GM13977 (cell line): ENCODE data around the gene GRK6.

Experiments used
- DNase-seq: peaks from one replicate; pipeline ENCODE4 v3.0.0; 2012; ENCODE audit warnings: low spot score
- in situ Hi-C: fragments of 300-500 bp; cut with MboI; formaldehyde crosslinking; loops from one replicate; pipeline ENCODE4 v1.12.0; 2022; ENCODE audit warnings: low sequenced_read_pairs, low pct_unique_long_range_greater_than_20kb, mixed read lengths, inconsistent platforms; ENCODE audit not compliant: unreplicated experiment
- TF ChIP-seq, protein P1 (sequence below): IDR thresholded peaks from 2 replicates; pipeline ENCODE4 v1.5.1; 2012; ENCODE audit warnings: mild to moderate bottlenecking, control low read depth; ENCODE audit not compliant: insufficient read depth; ENCODE audit errors: extremely low read depth, missing control alignments

The GRK6 gene

DNA sequence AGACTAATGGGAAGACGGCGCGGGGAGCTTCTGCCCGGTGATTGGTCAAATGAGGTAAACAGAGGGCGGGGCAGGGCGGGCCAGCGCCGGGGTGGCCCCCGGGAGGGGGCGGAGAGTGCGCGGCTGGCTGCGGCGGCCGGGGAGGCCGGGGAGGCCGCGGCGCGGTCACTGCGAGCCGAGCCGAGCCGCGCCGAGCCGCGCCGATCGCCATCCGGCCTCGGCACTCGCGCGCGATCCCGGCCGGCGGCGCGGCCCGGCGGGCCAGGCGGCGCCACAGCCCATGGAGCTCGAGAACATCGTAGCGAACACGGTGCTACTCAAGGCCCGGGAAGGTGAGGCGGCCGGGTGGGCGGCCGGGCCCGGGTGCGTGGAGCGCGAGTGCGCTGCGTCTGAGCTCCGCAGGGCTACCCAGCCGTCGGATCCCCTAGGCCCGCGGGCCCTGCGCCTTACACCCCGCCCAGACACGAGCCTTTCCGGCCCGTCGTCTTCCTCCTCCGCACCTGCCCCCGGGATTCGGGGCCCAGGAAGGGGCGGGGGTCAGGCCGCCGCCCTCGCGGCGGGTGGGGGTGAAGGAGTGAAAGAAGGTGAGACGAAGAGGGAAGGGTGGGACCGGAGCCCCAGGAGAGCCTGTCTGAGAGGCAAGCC lies at the start of gene GRK6:
Gene GRK6, plus strand, starts transcription at position 111 of the 645 bp plus-strand sequence. Its CDS starts 170 bp downstream, at position 281.
- in situ Hi-C loops: no loop called here
- TF ChIP-seq, protein P1, sequence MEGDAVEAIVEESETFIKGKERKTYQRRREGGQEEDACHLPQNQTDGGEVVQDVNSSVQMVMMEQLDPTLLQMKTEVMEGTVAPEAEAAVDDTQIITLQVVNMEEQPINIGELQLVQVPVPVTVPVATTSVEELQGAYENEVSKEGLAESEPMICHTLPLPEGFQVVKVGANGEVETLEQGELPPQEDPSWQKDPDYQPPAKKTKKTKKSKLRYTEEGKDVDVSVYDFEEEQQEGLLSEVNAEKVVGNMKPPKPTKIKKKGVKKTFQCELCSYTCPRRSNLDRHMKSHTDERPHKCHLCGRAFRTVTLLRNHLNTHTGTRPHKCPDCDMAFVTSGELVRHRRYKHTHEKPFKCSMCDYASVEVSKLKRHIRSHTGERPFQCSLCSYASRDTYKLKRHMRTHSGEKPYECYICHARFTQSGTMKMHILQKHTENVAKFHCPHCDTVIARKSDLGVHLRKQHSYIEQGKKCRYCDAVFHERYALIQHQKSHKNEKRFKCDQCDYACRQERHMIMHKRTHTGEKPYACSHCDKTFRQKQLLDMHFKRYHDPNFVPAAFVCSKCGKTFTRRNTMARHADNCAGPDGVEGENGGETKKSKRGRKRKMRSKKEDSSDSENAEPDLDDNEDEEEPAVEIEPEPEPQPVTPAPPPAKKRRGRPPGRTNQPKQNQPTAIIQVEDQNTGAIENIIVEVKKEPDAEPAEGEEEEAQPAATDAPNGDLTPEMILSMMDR: no peak
- DNase-seq: peak; percentile 57

DNA sequence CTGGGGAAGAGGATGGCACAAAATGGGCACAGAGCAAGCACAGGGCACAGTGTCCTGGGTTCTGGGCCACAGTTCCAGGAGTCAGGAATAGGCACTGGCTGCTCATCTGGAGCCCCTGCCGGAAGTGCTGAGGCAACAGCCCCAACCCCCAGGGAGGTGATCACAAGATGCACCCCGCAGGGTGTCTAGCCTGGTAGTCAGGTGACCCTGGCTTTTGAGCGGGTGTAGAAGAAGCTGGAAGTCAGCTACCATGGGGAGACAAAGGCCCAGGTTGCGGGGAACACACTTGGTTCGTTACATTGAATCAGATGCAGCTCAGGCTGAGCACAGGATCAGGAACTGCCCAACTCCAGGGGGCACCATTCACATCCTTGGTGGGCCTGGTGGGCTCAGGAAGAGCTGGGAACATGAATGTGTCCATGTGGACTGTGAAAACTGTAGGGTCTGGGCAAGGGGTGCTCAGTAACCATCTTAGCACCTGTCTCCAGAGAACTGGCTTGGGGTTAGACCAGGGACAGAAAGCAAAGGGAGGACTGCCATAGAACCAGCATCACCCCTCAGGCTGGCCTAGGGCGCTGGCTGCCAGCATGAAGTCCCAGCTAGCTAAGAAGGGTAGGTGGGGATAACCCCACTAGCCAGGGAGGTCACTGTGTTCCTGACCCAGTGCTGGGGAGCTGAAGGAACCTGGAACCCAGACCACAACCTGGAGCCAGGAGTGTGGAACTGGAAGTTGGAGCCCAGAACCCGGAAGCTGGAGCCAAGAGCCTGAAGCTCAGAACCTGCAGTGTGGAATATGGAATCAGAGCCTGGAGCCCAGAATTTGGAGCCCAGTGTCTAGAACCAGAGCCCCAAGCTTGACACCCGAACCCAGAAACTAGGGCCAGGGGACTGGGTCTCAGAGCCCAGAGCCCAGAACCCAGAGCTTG lies 48.4 kb upstream of the GRK6 start:
- no peak for DNase-seq
- TF ChIP-seq, protein P1: no peak
- in situ Hi-C loops: no loop called here

DNA sequence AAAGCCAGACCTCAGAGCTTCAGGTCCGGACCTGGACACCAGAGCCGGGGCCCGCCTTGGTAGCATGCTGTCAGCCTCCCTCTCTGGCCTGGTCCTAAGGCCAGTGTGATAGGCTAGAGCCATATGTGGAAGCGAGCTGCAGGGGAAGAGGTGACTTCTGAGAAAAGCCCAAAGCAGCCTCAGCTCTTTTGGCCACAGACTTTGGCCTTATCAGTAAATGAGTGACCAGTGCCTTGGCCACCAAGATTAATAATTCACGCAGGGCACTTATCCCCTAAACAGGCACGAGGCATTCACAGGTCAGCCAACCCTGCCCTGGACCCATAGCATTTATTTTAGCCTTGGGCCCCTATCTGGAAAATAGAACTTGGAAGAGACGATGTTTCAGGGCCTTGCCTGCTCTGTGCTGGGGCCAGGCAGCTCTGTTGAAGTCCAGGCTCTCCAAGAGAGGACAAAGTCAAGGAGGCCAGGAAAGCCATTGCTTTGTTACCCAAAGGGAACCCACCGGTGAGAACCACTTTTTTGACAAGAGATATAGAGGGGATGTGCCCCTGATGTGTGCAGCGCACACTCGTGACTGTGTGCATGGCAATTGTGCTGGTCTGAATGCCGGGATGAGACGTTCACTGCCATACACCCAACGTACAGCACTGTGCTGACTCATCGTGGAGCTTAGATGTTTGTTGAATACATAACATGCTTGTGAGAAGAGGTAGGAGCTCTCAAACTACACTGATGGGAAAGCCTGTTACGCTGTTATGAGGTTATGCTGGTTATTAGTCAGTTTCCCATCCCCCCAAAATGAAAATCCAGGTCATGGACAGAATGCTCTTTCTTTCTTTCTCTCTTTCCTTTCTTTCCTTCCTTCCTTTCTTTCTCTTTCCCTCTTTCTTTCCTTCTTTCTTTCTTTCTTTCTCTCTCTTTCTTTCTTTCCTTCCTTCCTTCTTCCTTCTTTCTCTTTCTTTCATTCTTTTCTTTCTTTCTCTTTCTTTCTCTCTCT lies 47.3 kb upstream of the GRK6 start:
- DNase-seq: peak; percentile 80
- in situ Hi-C loops: no loop called here
- TF ChIP-seq, protein P1: no peak

DNA sequence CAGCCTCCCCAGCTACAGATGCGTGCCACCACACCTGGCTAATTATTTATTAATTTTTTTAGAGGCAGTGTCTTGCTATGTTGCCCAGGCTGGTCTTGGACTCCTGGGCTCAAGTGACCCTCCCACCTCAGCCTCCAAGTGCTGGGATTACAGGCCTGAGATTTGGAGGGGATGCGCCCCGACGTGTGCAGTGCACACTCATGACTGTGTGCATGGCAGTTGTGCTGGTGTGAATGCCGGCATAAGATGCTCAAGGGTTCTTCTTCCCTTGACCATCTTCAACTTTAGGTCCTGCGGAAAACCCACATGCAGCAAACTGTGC lies 45.7 kb upstream of the GRK6 start:
- in situ Hi-C loops: no loop called here
- TF ChIP-seq, protein P1: no peak
- DNase-seq: no peak

DNA sequence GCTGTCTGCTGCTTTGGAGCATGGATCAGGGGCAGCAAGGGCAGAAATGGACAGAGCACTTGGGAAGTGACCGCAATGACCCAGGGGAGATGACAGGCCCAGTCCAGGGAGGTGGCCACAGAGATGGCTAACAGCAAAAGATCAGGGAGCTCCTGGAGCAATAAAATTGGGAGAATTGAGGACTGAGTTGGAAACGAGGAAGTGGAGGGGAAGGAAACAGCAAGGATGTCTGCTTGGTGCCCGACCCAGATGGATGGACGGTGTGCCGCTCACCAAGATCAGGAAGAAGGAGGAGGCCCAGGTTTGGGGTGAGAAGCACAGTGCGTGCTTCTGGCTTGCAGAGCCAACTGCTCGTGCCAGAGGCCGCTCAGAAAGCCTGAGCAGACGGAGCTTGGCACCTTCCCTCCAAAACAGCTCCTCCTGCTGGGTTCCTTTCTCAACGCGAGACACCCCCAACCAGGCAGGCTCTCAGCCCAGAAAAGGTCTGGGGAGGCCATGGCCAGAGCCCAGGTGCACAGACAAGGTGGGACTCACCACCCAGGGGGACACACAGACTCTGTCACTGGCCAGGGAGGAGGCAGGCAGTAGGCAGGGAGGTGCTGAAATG lies 44.0 kb upstream of the GRK6 start:
- DNase-seq: no peak
- in situ Hi-C loops: no loop called here
- TF ChIP-seq, protein P1: peak; percentile 14

DNA sequence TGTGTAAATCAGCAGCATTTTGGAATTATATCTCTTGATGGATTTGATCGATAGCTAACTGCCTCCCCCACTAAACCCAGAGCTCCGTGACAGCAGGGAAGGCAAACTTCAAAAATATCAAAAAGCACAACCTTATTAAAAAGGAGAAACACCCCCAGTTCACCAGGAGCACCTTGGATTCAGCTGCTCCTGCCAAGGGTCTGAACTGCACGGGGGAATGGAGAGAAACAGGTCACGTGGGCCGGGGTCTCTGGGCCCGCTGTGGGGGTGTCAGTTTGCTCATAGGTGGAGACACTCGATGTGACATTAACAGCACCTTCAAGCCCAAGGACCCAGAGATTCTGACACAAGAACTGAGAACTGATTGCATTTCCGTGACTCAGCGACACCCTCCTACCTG lies 43.3 kb upstream of the GRK6 start:
- in situ Hi-C loops: no loop called here
- TF ChIP-seq, protein P1: no peak
- no peak for DNase-seq
